Measurements from ENCODE around the gene WAS.
"Not testable (repeated sequence)": the region's sequence is repeated elsewhere in the genome, so short reads cannot be mapped to it uniquely, and the experiment has no call there.

- not testable (repeated sequence) for TF ChIP-seq CTCF (IDR thresholded peaks at IDR 0.05); ZFX (IDR thresholded peaks at IDR 0.05; ENCODE audit: borderline replicate concordance)
Observed at GRCh38 chrX:48668187-48668586, 15.4 kb upstream of the WAS start.

Measured in 22Rv1 (cell line).